Thoracic aorta (tissue), 2 donors: Measurements from ENCODE around the gene WFDC1. TPM values are rescaled to one million over a fixed set of nuclear protein-coding genes. Genes with fewer than 3 reads are reported as not detected.

ENCODE experiments used
- ATAC-seq: fragments of 150-250 bp; one replicate; pipeline ENCODE4 v1.8.0; 2017; ENCODE audit warnings: low read depth; ENCODE audit not compliant: insufficient number of reproducible peaks, low FRiP score
- DNase-seq: peaks from one replicate; pipeline ENCODE4 v3.0.0-alpha.2; 2020; ENCODE audit warnings: low spot score
- H3K27ac ChIP-seq, 2 donors: fragments of 200-600 bp; sonication (generic); 1 replicate in 1 of 2; 2 replicates in 1 of 2; pipeline ENCODE4 v1.5.1; 2016; ENCODE audit warnings: mild to moderate bottlenecking in 2 of 2, moderate library complexity in 2 of 2
- H3K27me3 ChIP-seq: fragments of 200-600 bp; sonication (generic); replicated peaks from 2 replicates; pipeline ENCODE4 v1.6.0; 2016; ENCODE audit warnings: mild to moderate bottlenecking; ENCODE audit not compliant: insufficient read depth
- H3K36me3 ChIP-seq: fragments of 200-600 bp; sonication (generic); one replicate; pipeline ENCODE4 v1.5.1; 2016
- H3K4me1 ChIP-seq, 2 donors: fragments of 200-600 bp; sonication (generic); 1 replicate in 1 of 2; 2 replicates in 1 of 2; pipeline versions ENCODE4 v1.5.1 to v1.6.0; 2016; ENCODE audit warnings: low read depth in 2 of 2, mild to moderate bottlenecking in 1 of 2; ENCODE audit not compliant: control insufficient read depth in 1 of 2
- H3K4me3 ChIP-seq: fragments of 200-600 bp; sonication (generic); 2 replicates; pipeline ENCODE4 v1.5.1; 2016; ENCODE audit warnings: mild to moderate bottlenecking
- H3K9me3 ChIP-seq: fragments of 200-600 bp; sonication (generic); 2 replicates; pipeline ENCODE4 v1.5.1; 2016
- CTCF ChIP-seq: fragments of 200-600 bp; sonication (generic); IDR thresholded peaks from one replicate; pipeline ENCODE4 v1.5.1; 2019; ENCODE audit warnings: antibody characterized with exemption
- total RNA-seq, 2 donors: library from RNA; depleted of rRNA; stranded (reverse); fragments of >200 nt; gene quantifications; one replicate each; pipeline versions ENCODE4 v1.1.0 to v1.2.3, GENCODE V29; 2016

WFDC1 gene
- total RNA-seq, 2 donors from 2014 or later: 4.6 to 203 TPM

GRCh38 chr16:84283314-84284153, 11.1 kb upstream of the WFDC1 start:
- Histone ChIP-seq H3K36me3 (no peaks in the 10 kb centered on the region), H3K27ac (no peak overlapping the region)
- no peak for TF ChIP-seq CTCF

GRCh38 chr16:84284154-84284722, 10.4 kb upstream of the WFDC1 start:
- no peaks in the 10 kb centered on the region for H3K27me3 ChIP-seq

More at GRCh38 chr16:84283314-84284153, 11.1 kb upstream of the WFDC1 start:
- Histone ChIP-seq H3K27me3 (no peaks in the 10 kb centered on the region), H3K9me3 (no peaks in the 10 kb centered on the region), H3K4me3 (no peak overlapping the region), H3K4me1 (no peaks in the 10 kb centered on the region)
- ATAC-seq (no peak), DNase-seq (no peak)

GRCh38 chr16:84286578-84287240, 8.0 kb upstream of the WFDC1 start:
- Histone ChIP-seq H3K4me1 (no peaks in the 10 kb centered on the region), H3K4me3 (no peak overlapping the region), H3K27ac (peak overlapping the region in 1 of 2 donors; percentile 23), H3K36me3 (no peaks in the 10 kb centered on the region), H3K27me3 (no peaks in the 10 kb centered on the region), H3K9me3 (no peaks in the 10 kb centered on the region)
- no peak for ATAC-seq
- TF ChIP-seq CTCF: no peak
- DNase-seq: no peak

More at GRCh38 chr16:84284154-84284722, 10.4 kb upstream of the WFDC1 start:
- DNase-seq (no peak), ATAC-seq (no peak)
- Histone ChIP-seq H3K9me3 (no peaks in the 10 kb centered on the region), H3K4me1 (no peaks in the 10 kb centered on the region), H3K36me3 (no peaks in the 10 kb centered on the region), H3K27ac (no peak overlapping the region), H3K4me3 (no peak overlapping the region)
- no peak for TF ChIP-seq CTCF

- H3K4me3 ChIP-seq: no peak overlapping the region
- no peaks in the 10 kb centered on the region for H3K9me3 ChIP-seq
- DNase-seq (no peak), ATAC-seq (no peak)
- H3K27me3 ChIP-seq: no peaks in the 10 kb centered on the region
- no peaks in the 10 kb centered on the region for H3K4me1 ChIP-seq
- TF ChIP-seq CTCF: no peak
- no peak overlapping the region for H3K27ac ChIP-seq
- no peaks in the 10 kb centered on the region for H3K36me3 ChIP-seq
Observed at GRCh38 chr16:84288902-84289301, 5.8 kb upstream of the WFDC1 start.

- DNase-seq (no peak), ATAC-seq (no peak)
- H3K36me3 ChIP-seq: no peaks in the 10 kb centered on the region
- H3K4me1 ChIP-seq: peaks cover 2 to 19% of the 10 kb centered on the region in 2 donors
- H3K27me3 ChIP-seq: no peaks in the 10 kb centered on the region
- TF ChIP-seq CTCF: no peak
- no peaks in the 10 kb centered on the region for H3K9me3 ChIP-seq
- H3K27ac ChIP-seq: no peak overlapping the region
- H3K4me3 ChIP-seq: no peak overlapping the region
Observed at GRCh38 chr16:84291226-84291625, 3.5 kb upstream of the WFDC1 start.
